ENCODE results near the gene RPS6KB2. TPM values are rescaled to one million over a fixed set of nuclear protein-coding genes. Genes with fewer than 3 reads are reported as not detected.

The RPS6KB2 gene
- total and polyA plus RNA-seq, 2 experiments from 2014 or later, result 29.5 to 41.3 TPM

DNA sequence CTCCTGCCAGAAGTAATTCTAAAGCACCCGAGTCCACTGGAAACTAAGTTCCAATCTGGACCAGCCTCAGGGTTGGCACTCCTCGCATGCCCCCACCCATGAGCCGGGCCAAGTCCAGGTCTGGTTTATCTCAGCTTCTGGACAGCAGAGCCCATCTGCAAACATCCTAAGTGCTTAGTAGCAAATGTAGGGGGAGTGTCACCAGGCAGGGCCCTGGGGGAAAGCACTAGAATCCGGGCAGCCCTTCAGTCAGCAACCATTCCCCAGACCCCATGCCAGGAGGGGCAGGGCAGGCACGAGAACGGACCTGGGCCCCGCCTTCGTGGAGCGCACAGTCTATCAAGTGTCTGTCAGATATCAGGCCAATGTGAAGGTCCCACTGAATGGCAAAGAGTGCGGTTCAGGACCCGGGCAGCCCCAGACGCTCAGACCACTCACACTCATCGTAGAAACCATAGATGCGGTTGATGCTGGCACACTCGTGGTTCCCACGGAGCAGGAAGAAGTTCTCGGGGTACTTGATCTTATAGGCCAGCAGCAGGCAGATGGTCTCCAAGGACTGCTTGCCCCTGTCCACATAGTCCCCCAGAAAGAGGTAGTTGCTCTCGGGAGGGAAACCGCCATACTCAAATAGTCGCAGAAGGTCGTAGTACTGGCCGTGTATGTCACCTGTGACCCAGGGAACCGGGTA, 27.9 kb upstream of the RPS6KB2 start:
- Histone ChIP-seq H2AFZ (no peak overlapping the region), H3K79me2 (replicated peaks; ENCODE audit: insufficient read depth) (peaks cover 16% of the 10 kb centered on the region), H4K20me1 (replicated peaks; ENCODE audit: insufficient read depth) (peaks cover 8% of the 10 kb centered on the region; the same call in 1 of the 2 replicates), H3K36me3 (ENCODE audit: insufficient read depth) (no peaks in the 10 kb centered on the region), H3K4me1 (ENCODE audit: insufficient read depth) (peaks cover 24% of the 10 kb centered on the region), H3F3A (replicated peaks; ENCODE audit: low read depth) (0 out of 2 replicates have a peak, but pooled peaks cover 4% of the 10 kb centered on the region), H3K27me3 (ENCODE audit: insufficient read depth) (no peaks in the 10 kb centered on the region), H3K4me2 (peak overlapping the region; percentile 91), H3K9me2 (ENCODE audit: insufficient read depth) (no peaks in the 10 kb centered on the region), H3K27ac (ENCODE audit: low read depth) (no peak overlapping the region), H3K4me3 (peak overlapping the region; percentile 88)
- H3K4me3 Mint-ChIP-seq, result peak overlapping the region; percentile 76
- no peaks in the 10 kb centered on the region for H3K9me3 Mint-ChIP-seq
- TF ChIP-seq, protein P1, sequence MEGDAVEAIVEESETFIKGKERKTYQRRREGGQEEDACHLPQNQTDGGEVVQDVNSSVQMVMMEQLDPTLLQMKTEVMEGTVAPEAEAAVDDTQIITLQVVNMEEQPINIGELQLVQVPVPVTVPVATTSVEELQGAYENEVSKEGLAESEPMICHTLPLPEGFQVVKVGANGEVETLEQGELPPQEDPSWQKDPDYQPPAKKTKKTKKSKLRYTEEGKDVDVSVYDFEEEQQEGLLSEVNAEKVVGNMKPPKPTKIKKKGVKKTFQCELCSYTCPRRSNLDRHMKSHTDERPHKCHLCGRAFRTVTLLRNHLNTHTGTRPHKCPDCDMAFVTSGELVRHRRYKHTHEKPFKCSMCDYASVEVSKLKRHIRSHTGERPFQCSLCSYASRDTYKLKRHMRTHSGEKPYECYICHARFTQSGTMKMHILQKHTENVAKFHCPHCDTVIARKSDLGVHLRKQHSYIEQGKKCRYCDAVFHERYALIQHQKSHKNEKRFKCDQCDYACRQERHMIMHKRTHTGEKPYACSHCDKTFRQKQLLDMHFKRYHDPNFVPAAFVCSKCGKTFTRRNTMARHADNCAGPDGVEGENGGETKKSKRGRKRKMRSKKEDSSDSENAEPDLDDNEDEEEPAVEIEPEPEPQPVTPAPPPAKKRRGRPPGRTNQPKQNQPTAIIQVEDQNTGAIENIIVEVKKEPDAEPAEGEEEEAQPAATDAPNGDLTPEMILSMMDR (conservative IDR thresholded peaks at IDR 0.05; ENCODE audit: low read depth in 2 of 2), result no peak
- no peak for TF ChIP-seq ZNF462 (CRISPR knock-in tag; IDR thresholded peaks at IDR 0.05)
- no peak for TF ChIP-seq ETS1 (IDR thresholded peaks at IDR 0.05)
- TF ChIP-seq ZNF331 (CRISPR knock-in tag; IDR thresholded peaks at IDR 0.05; ENCODE audit: low read depth), result no peak
- no peak for TF ChIP-seq JUNB (IDR thresholded peaks at IDR 0.05; ENCODE audit: unreplicated experiment)
- no peak for TF ChIP-seq EZH2 (IDR thresholded peaks at IDR 0.05; ENCODE audit: low read depth, unreplicated experiment)
- no peak for TF ChIP-seq EZH2phosphoT487 (IDR thresholded peaks at IDR 0.05; ENCODE audit: unreplicated experiment)
- no peak for TF ChIP-seq REST (IDR thresholded peaks at IDR 0.05; ENCODE audit: unreplicated experiment)
- no peak for TF ChIP-seq NANOG (IDR thresholded peaks at IDR 0.05; ENCODE audit: borderline replicate concordance)
- TF ChIP-seq CREB1 (CRISPR knock-in tag; IDR thresholded peaks at IDR 0.05; ENCODE audit: low read depth), result no peak
- no peak for TF ChIP-seq STAT1 (IDR thresholded peaks at IDR 0.05; ENCODE audit: unreplicated experiment)
- H3K36me3 Mint-ChIP-seq (ENCODE audit: low read depth), result peaks cover 37% of the 10 kb centered on the region
- H3K27ac Mint-ChIP-seq, result peak overlapping the region; percentile 45; the same call in 1 of the 2 replicates
- DNase-seq (ENCODE audit: low spot score) (no peak), ATAC-seq (no peak)
- peaks cover 30% of the 10 kb centered on the region for H3K4me1 Mint-ChIP-seq
- H3K27me3 Mint-ChIP-seq (ENCODE audit: insufficient read depth, low read depth, poor library complexity), result peaks cover 12% of the 10 kb centered on the region
